HL-60 (cell line): ENCODE data around the gene TMEM38A.
A peak's percentile ranks its signal among the peaks of the same experiment; 100 is the strongest.
"Not testable (repeated sequence)": the region's sequence is repeated elsewhere in the genome, so short reads cannot be mapped to it uniquely, and the experiment has no call there.

ENCODE experiments used
- DNase-seq, 2 experiments: peaks; one replicate each; pipeline ENCODE4 v3.0.0-alpha.2; 2010 to 2020; ENCODE audit warnings: low read depth in 1 of 2, low spot score in 1 of 2
- H3K27ac ChIP-seq: fragments of 250-450 bp; sonication (Bioruptor Pico); replicated peaks from 2 replicates; pipeline ENCODE4 v1.5.1; 2020; ENCODE audit warnings: mild to moderate bottlenecking, moderate library complexity
- H3K27me3 ChIP-seq: fragments of 250-450 bp; sonication (Bioruptor Pico); 2 replicates; pipeline ENCODE4 v1.5.1; 2021; ENCODE audit warnings: mild to moderate bottlenecking, moderate library complexity; ENCODE audit not compliant: insufficient read depth, poor library complexity, severe bottlenecking
- H3K4me3 ChIP-seq: replicated peaks from 2 replicates; pipeline ENCODE4 v1.5.1; 2011; ENCODE audit warnings: mild to moderate bottlenecking, control low read depth, low read length; ENCODE audit not compliant: insufficient read depth
- CTCF ChIP-seq: IDR thresholded peaks from one replicate; pipeline ENCODE4 v1.5.1; 2011; ENCODE audit warnings: low read length, control low read depth, inconsistent platforms; ENCODE audit not compliant: insufficient read depth
- GABPA ChIP-seq: IDR thresholded peaks from 2 replicates; pipeline ENCODE4 v1.6.1; 2012; ENCODE audit warnings: low read depth
- POLR2AphosphoS5 ChIP-seq: IDR thresholded peaks from 2 replicates; pipeline ENCODE4 v1.6.1; 2012; ENCODE audit warnings: low read depth
- REST ChIP-seq: IDR thresholded peaks from 2 replicates; pipeline ENCODE4 v1.6.1; 2012; ENCODE audit warnings: low read depth; ENCODE audit not compliant: insufficient replicate concordance
- SPI1 ChIP-seq: IDR thresholded peaks from 2 replicates; pipeline ENCODE4 v1.6.1; 2012; ENCODE audit warnings: low read depth, mild to moderate bottlenecking, borderline replicate concordance

Gene TMEM38A

GRCh38 chr19:16671652-16672274 lies 10.8 kb downstream of the TMEM38A start:
- no peaks in the 10 kb centered on the region for H3K27me3 ChIP-seq
- H3K27ac ChIP-seq = no peak overlapping the region
- H3K4me3 ChIP-seq = no peak overlapping the region
- no peak for DNase-seq
- TF ChIP-seq SPI1 (no peak), REST (no peak), POLR2AphosphoS5 (no peak), CTCF (no peak), GABPA (no peak)

GRCh38 chr19:16673231-16673630 lies 12.3 kb downstream of the TMEM38A start:
- no peaks in the 10 kb centered on the region for H3K27me3 ChIP-seq
- H3K27ac ChIP-seq = peak overlapping the region; percentile 36
- no peak overlapping the region for H3K4me3 ChIP-seq
- no peak for TF ChIP-seq GABPA
- peak; percentile 55 to 64 for DNase-seq

GRCh38 chr19:16673839-16674238 lies 12.9 kb downstream of the TMEM38A start:
- H3K27ac ChIP-seq = peak overlapping the region; percentile 36
- DNase-seq, H3K4me3 ChIP-seq, H3K27me3 ChIP-seq: not testable (repeated sequence)

- DNase-seq = peak in 1 of 2 experiments; percentile 22
- Histone ChIP-seq H3K27ac (no peak overlapping the region), H3K4me3 (no peak overlapping the region), H3K27me3 (no peaks in the 10 kb centered on the region)
- TF ChIP-seq SPI1 (no peak), POLR2AphosphoS5 (no peak), CTCF (no peak), GABPA (no peak), REST (no peak)
Observed at GRCh38 chr19:16676101-16676798, 15.3 kb downstream of the TMEM38A start.

GRCh38 chr19:16677055-16677454 lies 16.1 kb downstream of the TMEM38A start:
- peak in 1 of 2 experiments; percentile 17 for DNase-seq
- H3K27me3 ChIP-seq = no peaks in the 10 kb centered on the region
- H3K4me3 ChIP-seq = no peak overlapping the region
- TF ChIP-seq CTCF (no peak), POLR2AphosphoS5 (no peak), SPI1 (no peak), GABPA (no peak), REST (no peak)
- no peak overlapping the region for H3K27ac ChIP-seq
